LNCaP clone FGC (cell line): Measurements from ENCODE around the gene NALCN.

ENCODE experiments used
- DNase-seq: peaks from one replicate; pipeline ENCODE4 v3.0.0-alpha.2; 2011; ENCODE audit warnings: low read depth
- H3K4me3 ChIP-seq: 2 replicates; pipeline ENCODE4 v1.5.1; 2011; ENCODE audit warnings: mild to moderate bottlenecking, low read depth, low read length, control low read depth
- TF ChIP-seq, protein P1 (sequence below): IDR thresholded peaks from 2 replicates; pipeline ENCODE4 v1.5.1; 2012; ENCODE audit warnings: mild to moderate bottlenecking; ENCODE audit not compliant: control insufficient read depth, insufficient read depth; ENCODE audit errors: extremely low read depth

The NALCN gene

DNA sequence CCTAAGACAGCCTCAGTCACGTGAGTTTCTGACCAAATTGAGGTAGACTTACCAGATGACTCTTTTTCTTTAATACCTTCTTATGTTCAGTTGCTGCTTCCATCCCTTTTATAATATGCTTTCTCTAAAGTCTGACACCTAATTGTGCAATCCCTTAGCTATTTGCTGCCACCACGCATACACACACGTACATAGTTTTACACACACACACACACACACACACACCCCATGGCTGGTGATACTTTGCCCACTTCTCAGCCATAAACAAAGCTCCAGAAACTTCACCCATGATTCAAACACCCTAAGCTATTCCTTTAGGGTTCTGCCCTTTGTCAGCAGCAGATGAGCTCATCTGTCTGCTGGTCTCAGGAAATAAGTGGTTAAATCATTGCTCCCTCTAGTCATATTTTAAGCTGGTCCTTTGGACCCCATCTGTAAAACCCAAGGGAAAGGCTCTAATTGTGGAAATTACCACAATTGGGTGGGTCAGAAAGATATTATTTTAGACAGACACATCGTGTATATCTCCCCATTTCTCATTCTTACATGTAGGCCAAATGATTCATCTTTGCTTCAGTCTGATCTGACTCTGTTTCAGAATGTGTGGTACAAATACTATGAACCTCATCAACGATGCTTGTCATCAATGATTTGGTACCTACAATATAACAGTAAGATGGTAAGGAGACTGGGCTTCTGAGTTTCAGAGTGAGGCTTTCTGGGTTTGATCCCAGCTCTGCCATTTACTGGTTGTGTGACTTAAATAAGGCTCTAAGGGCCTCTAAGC, 69.2 kb downstream of the NALCN start:
- DNase-seq, result no peak
- H3K4me3 ChIP-seq, result no peak overlapping the region
- TF ChIP-seq, protein P1, sequence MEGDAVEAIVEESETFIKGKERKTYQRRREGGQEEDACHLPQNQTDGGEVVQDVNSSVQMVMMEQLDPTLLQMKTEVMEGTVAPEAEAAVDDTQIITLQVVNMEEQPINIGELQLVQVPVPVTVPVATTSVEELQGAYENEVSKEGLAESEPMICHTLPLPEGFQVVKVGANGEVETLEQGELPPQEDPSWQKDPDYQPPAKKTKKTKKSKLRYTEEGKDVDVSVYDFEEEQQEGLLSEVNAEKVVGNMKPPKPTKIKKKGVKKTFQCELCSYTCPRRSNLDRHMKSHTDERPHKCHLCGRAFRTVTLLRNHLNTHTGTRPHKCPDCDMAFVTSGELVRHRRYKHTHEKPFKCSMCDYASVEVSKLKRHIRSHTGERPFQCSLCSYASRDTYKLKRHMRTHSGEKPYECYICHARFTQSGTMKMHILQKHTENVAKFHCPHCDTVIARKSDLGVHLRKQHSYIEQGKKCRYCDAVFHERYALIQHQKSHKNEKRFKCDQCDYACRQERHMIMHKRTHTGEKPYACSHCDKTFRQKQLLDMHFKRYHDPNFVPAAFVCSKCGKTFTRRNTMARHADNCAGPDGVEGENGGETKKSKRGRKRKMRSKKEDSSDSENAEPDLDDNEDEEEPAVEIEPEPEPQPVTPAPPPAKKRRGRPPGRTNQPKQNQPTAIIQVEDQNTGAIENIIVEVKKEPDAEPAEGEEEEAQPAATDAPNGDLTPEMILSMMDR, result no peak

DNA sequence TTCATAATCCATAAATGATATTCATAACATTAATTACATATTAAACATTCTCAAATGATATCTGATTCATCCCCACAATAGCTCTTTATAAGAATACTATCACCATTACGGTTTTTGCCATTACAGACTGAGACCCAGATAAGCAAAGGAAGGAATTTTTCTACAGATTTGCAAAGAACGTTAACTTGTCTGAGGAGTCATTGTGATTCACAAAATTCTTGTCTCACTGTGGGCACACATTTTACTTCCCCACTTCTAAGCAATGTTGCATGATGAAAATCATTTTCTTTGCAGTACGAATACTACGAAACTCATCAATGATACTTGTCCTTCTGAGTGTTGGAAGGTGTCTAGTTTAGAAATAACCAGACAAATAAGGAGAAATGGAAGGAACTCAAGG, 70.1 kb downstream of the NALCN start:
- TF ChIP-seq, protein P1, result no peak
- no peak overlapping the region for H3K4me3 ChIP-seq
- DNase-seq, result no peak

DNA sequence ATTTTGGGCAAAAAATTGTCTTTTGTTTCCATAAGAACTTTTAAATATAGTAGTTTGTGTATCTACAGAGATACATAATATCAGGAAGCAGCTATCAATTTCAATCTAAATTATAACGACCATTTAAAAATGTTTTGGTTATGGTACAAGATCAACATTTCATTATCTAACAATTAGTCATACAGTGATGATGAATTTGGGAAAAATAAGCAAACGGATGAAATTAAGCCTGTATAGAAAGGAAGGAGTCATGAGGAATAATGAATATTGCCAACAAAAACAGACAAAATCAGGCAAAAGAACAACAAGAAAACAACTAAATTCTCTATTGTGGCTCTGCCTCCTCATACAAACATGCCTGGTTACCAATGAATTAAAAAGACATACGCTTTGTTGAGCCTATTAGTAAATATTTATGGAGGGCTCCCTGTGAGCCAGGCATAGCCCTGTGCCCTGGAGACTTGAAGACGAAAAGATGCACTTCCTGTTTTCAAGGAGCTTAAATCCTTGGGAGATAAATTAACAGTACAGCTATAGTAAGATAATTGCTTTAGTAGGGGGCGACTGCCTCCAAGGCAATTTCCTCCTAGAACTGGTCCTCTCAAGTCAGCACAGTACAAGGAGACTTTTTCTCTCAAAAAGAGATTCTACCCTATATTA, 73.0 kb downstream of the NALCN start:
- no peak overlapping the region for H3K4me3 ChIP-seq
- TF ChIP-seq, protein P1, result no peak
- no peak for DNase-seq

DNA sequence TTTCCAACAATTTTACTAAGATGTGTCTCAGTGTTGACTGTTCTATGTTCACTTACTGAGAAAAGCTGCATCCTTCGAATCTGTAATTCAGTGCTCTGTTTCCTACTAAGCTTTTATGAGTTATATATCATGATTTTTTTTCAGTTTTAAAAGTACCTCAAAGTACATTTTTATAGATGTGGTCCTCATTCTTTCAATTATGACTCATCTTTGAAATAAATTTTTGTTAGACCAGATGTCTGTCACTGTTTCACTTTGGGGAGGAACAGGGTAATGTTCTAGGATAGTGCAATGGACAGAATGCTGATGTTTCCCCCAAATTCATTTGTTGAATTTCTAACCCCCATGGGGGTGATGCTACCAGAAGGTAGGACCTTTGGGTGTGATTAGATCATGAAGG, 74.8 kb downstream of the NALCN start:
- TF ChIP-seq, protein P1, result no peak
- H3K4me3 ChIP-seq, result no peak overlapping the region
- DNase-seq, result no peak

DNA sequence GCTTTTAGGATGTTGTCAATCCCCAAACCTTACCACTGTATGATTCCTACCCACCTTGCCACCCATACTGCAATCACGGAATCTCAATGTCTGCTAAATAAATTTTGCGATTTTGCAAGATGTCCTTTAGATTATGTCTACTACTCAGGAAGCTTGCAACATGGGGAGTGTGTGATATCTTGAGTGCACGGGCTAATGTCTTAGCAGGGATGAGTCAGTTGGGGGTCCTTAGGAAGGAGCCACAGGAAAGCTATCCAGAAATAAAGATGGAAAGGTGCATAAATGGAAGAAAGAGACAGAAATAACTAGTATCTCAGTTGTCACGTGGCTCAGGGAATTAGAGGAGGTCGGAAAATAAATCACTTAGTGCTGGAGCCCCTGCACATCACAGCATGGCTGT, 77.1 kb downstream of the NALCN start:
- DNase-seq, result no peak
- no peak overlapping the region for H3K4me3 ChIP-seq
- TF ChIP-seq, protein P1, result no peak

DNA sequence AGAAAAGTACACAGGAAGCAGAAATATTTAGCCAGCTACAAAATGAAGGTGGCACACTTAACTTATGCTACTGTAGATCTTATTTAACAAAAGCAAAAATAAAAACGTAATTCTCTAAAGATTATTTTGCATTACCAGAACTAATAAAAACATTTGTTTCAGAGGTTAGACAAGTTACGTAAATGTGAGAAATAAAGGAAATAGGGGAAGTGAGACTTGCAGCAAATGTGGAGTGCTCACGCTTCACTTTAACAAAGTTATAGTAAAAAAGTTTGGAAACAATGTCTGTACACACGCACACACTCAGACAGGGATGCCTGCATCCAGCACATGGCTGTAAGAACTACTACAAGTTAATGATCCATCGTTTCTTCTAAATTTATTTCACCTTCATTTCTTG, 83.7 kb downstream of the NALCN start:
- TF ChIP-seq, protein P1, result no peak
- DNase-seq, result no peak
- no peak overlapping the region for H3K4me3 ChIP-seq
